Measurements from ENCODE around the gene AGAP2. TPM values are rescaled to one million over a fixed set of nuclear protein-coding genes. Genes with fewer than 3 reads are reported as not detected.
A peak's percentile ranks its signal among the peaks of the same experiment; 100 is the strongest.

The AGAP2 gene
- total and polyA plus RNA-seq, 9 of the 15 experiments (the other 6 are each of a cell fraction or from before 2014, with no cell fraction given) = 0.04 to 0.77 (median 0.28) TPM; not detected in 1

DNA sequence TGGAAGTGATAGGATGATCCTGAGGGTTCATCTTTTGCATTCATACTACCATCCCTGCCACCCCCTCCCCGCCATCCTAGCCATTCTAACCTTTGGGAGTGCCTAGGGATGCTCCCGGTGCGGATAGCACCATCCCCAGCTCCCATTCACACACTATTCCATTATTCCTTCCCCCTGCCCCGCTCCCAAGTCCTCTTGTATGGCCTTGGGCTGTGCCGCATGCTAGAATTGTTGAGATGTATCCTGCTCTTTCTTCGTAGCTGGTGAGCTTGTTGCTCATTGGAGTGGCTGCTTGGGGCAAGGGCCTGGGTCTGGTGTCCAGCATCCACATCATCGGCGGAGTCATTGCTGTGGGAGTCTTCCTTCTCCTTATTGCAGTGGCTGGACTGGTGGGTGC lies 6.9 kb upstream of the AGAP2 start (continued):
- TF ChIP-seq EP400 (IDR thresholded peaks at IDR 0.05) = no peak
- peak; percentile 32 for TF ChIP-seq SNRNP70 (optimal IDR thresholded peaks at IDR 0.05; ENCODE audit: low read depth, low read length)
- TF ChIP-seq ZNF232 (CRISPR knock-in tag; IDR thresholded peaks at IDR 0.05) = 0 out of 2 replicates have a peak, but pooled peaks have one; percentile 43
- no peak for TF ChIP-seq ZNF175 (CRISPR knock-in tag; IDR thresholded peaks at IDR 0.05; ENCODE audit: low read depth)
- 0 out of 2 replicates have a peak, but pooled peaks have one; percentile 24 for TF ChIP-seq FOXK1 (CRISPR knock-in tag; IDR thresholded peaks at IDR 0.05; ENCODE audit: borderline replicate concordance)
- 0 out of 2 replicates have a peak, but pooled peaks have one; percentile 17 for TF ChIP-seq RBFOX2 (IDR thresholded peaks at IDR 0.05; ENCODE audit: low read depth, low read length)
- TF ChIP-seq SMAD4 (CRISPR knock-in tag; conservative IDR thresholded peaks at IDR 0.05) = 0 out of 2 replicates have a peak, but pooled peaks have one; percentile 10
- TF ChIP-seq MAFG (tag; conservative IDR thresholded peaks at IDR 0.05) = no peak
- no peak for TF ChIP-seq EGR1 (conservative IDR thresholded peaks at IDR 0.05)
- no peak for TF ChIP-seq EHMT2 (IDR thresholded peaks at IDR 0.05)
- TF ChIP-seq, protein P1, sequence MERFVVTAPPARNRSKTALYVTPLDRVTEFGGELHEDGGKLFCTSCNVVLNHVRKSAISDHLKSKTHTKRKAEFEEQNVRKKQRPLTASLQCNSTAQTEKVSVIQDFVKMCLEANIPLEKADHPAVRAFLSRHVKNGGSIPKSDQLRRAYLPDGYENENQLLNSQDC (CRISPR knock-in tag; IDR thresholded peaks at IDR 0.05) = no peak
- TF ChIP-seq, protein P2, sequence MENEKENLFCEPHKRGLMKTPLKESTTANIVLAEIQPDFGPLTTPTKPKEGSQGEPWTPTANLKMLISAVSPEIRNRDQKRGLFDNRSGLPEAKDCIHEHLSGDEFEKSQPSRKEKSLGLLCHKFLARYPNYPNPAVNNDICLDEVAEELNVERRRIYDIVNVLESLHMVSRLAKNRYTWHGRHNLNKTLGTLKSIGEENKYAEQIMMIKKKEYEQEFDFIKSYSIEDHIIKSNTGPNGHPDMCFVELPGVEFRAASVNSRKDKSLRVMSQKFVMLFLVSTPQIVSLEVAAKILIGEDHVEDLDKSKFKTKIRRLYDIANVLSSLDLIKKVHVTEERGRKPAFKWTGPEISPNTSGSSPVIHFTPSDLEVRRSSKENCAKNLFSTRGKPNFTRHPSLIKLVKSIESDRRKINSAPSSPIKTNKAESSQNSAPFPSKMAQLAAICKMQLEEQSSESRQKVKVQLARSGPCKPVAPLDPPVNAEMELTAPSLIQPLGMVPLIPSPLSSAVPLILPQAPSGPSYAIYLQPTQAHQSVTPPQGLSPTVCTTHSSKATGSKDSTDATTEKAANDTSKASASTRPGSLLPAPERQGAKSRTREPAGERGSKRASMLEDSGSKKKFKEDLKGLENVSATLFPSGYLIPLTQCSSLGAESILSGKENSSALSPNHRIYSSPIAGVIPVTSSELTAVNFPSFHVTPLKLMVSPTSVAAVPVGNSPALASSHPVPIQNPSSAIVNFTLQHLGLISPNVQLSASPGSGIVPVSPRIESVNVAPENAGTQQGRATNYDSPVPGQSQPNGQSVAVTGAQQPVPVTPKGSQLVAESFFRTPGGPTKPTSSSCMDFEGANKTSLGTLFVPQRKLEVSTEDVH (IDR thresholded peaks at IDR 0.05; ENCODE audit: low read depth, partially characterized antibody) = peak; percentile 32
- no peak; the same call in 1 of the 2 replicates for TF ChIP-seq ZFX (CRISPR knock-in tag; IDR thresholded peaks at IDR 0.05)
- no peak for TF ChIP-seq CBFB (CRISPR knock-in tag; IDR thresholded peaks at IDR 0.05)
- TF ChIP-seq CHD1 (IDR thresholded peaks at IDR 0.05; ENCODE audit: low read length) = no peak
- no peak; the same call in 1 of the 2 replicates for TF ChIP-seq NR2C2 (CRISPR knock-in tag; IDR thresholded peaks at IDR 0.05)
- no peak for TF ChIP-seq NR2C2 (tag; IDR thresholded peaks at IDR 0.05)
- peak; percentile 9 for TF ChIP-seq POLR2B (IDR thresholded peaks at IDR 0.05; ENCODE audit: low read depth, partially characterized antibody)
- TF ChIP-seq, protein P3, sequence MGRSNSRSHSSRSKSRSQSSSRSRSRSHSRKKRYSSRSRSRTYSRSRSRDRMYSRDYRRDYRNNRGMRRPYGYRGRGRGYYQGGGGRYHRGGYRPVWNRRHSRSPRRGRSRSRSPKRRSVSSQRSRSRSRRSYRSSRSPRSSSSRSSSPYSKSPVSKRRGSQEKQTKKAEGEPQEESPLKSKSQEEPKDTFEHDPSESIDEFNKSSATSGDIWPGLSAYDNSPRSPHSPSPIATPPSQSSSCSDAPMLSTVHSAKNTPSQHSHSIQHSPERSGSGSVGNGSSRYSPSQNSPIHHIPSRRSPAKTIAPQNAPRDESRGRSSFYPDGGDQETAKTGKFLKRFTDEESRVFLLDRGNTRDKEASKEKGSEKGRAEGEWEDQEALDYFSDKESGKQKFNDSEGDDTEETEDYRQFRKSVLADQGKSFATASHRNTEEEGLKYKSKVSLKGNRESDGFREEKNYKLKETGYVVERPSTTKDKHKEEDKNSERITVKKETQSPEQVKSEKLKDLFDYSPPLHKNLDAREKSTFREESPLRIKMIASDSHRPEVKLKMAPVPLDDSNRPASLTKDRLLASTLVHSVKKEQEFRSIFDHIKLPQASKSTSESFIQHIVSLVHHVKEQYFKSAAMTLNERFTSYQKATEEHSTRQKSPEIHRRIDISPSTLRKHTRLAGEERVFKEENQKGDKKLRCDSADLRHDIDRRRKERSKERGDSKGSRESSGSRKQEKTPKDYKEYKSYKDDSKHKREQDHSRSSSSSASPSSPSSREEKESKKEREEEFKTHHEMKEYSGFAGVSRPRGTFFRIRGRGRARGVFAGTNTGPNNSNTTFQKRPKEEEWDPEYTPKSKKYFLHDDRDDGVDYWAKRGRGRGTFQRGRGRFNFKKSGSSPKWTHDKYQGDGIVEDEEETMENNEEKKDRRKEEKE (IDR thresholded peaks at IDR 0.05; ENCODE audit: borderline replicate concordance in 1 of 2, control insufficient read depth in 1 of 2, low read depth in 2 of 2, low read length in 1 of 2) = 0 out of 4 replicates have a peak, but pooled peaks of 1 of the 2 experiments have one; percentile 59
- no peak for TF ChIP-seq ZKSCAN8 (CRISPR knock-in tag; IDR thresholded peaks at IDR 0.05)
